ENCODE results near the gene TMEM184B. TPM values are rescaled to one million over a fixed set of nuclear protein-coding genes. Genes with fewer than 3 reads are reported as not detected.

Gene TMEM184B
- total and polyA plus RNA-seq, 10 donors: 5.0 to 105 (median 45.1) TPM

DNA sequence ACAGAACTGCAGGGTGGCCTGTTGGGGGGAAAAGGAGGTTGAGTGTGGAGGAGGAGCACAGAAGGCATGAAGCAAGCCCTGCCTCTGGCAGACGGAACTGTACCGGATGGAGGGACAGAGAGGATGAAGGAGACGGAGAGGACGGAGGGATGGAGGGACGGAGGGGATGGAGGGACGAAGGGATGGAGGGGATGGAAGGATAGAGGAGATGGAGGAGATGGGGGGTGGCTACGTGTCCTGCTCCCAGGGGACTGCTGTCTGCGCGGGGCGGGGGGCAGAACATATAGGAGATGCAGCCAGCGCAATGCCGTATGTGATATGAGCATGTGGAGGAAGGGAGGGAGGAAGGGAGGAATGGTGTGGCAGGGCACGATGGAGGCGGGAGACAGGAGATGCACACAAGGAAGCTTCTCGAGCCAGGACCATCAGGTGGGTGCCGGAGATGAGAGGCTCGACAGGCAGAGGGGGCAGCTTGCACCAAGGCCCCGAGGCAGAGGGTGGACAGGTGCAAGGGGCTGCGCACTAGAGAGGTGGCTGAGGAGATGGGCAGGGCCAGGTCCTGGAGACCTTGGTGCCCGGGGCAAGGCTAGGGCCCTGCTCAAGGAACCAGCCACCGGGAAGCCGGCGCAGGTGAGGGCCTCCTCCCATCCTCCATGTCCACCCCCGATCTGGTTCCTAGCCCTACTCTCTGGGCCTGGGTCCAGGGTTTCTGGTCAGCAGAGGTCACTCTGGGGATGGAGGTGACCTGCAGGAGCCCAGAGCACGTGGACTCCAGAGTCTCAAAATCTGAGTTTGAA lies 45.8 kb downstream of the TMEM184B start:
- intact Hi-C loops (cut with DNase I; ENCODE audit: low total_unique reads): loop anchor here (10.0 kb wide), 1 partner anchor 102 kb away; no protein-coding TSS in a partner anchor
- peaks cover 0 to 31% (median 19%) of the 10 kb centered on the region in 6 donors for H3K4me1 ChIP-seq

DNA sequence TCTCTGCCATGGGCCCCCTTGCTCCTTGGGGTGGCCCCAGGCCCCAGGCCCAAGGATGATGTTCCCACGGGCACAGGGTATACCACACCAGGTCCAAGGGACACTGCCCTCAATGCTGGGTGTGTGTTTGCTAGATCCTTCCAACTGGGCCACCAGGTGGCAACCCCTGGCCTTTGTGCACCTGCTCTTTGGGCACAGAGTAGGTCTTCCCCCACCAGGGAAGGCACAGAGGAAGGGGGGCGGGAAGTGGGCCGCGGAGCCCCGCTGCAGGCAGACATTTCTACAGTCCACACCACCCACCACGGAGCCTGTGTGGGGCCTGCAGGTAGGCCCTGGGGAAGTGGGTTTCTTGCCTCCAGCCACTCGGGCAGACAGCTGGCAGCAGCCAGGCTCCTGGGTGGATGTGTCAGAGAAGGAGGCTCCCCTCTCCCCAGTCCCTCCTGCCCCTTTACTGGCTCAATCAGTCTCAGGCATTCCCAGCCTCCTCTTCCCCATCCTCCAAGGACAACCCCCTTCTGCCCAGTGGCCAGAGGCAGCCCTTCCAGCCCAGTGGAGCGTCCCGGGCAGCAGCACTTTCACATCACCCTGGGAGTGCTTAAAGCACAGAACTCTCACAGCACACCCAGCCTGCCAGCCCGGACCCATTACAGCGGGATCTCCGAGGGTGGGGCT lies 49.4 kb downstream of the TMEM184B start:
- 78 to 84% (median 83%) methylated on average over 9 to 12 of the region's 12 CpGs for WGBS, 5 donors
- H3K27ac ChIP-seq: no peak overlapping the region

More for the DNA sequence above, 45.8 kb downstream of the TMEM184B start:
- Histone ChIP-seq H3K9me3 (no peaks in the 10 kb centered on the region), H3K36me3 (peaks cover 2 to 95% (median 39%) of the 10 kb centered on the region in 6 donors), H3K27ac (peak overlapping the region in 1 of 8 donors; percentile 78), H3K4me3 (no peak overlapping the region), H3K27me3 (replicated peaks in 1 of 7) (no peaks in the 10 kb centered on the region)
- TF ChIP-seq POLR2A (IDR thresholded peaks at IDR 0.05) (no peak), POLR2AphosphoS5 (IDR thresholded peaks at IDR 0.05) (no peak)
- TF ChIP-seq, protein P1, sequence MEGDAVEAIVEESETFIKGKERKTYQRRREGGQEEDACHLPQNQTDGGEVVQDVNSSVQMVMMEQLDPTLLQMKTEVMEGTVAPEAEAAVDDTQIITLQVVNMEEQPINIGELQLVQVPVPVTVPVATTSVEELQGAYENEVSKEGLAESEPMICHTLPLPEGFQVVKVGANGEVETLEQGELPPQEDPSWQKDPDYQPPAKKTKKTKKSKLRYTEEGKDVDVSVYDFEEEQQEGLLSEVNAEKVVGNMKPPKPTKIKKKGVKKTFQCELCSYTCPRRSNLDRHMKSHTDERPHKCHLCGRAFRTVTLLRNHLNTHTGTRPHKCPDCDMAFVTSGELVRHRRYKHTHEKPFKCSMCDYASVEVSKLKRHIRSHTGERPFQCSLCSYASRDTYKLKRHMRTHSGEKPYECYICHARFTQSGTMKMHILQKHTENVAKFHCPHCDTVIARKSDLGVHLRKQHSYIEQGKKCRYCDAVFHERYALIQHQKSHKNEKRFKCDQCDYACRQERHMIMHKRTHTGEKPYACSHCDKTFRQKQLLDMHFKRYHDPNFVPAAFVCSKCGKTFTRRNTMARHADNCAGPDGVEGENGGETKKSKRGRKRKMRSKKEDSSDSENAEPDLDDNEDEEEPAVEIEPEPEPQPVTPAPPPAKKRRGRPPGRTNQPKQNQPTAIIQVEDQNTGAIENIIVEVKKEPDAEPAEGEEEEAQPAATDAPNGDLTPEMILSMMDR (IDR thresholded peaks at IDR 0.05 in 8 of 11, conservative IDR thresholded peaks at IDR 0.05 in 3 of 11): no peak
- DNase-seq: no peak
- 93 to 98% (median 94%) methylated on average over 20 to 25 of the region's 25 CpGs for WGBS, 5 donors

DNA sequence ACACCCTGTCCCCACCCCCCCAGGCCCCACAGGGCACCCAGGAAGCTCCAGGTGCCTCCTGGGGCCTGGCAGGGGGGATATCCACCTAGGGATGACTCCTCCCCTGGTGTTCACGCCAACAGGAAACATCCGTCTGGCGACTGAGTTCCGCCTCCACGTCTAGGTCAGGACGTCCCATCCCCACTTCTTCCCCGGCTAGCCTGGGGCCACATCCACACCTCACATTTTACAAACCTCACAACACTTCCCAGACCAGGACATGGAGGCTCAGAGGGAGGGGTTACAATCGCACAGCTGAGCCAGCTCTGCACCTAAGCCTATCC lies 50.1 kb downstream of the TMEM184B start:
- Histone ChIP-seq H3K36me3 (peaks cover 2 to 78% (median 34%) of the 10 kb centered on the region in 6 donors), H3K4me1 (peaks cover 7 to 35% (median 24%) of the 10 kb centered on the region in 6 donors), H3K27me3 (replicated peaks in 1 of 7) (no peaks in the 10 kb centered on the region), H3K27ac (no peak overlapping the region), H3K9me3 (no peaks in the 10 kb centered on the region), H3K4me3 (no peak overlapping the region)
- no peak for DNase-seq
- 64 to 77% (median 74%) methylated on average over 8 of the region's 8 CpGs for WGBS, 5 donors
- intact Hi-C loops (cut with DNase I; ENCODE audit: low total_unique reads): loop anchor here (10.0 kb wide), 1 partner anchor 98 kb away; no protein-coding TSS in a partner anchor
- TF ChIP-seq, protein P1 (IDR thresholded peaks at IDR 0.05 in 8 of 11, conservative IDR thresholded peaks at IDR 0.05 in 3 of 11): no peak
- TF ChIP-seq POLR2A (IDR thresholded peaks at IDR 0.05): no peak
- no peak for TF ChIP-seq POLR2AphosphoS5 (IDR thresholded peaks at IDR 0.05)

More for the DNA sequence above, 49.4 kb downstream of the TMEM184B start:
- no peak for DNase-seq
- Histone ChIP-seq H3K4me3 (no peak overlapping the region), H3K9me3 (no peaks in the 10 kb centered on the region), H3K36me3 (peaks cover 2 to 85% (median 34%) of the 10 kb centered on the region in 6 donors), H3K27me3 (replicated peaks in 1 of 7) (no peaks in the 10 kb centered on the region), H3K4me1 (peaks cover 2 to 35% (median 21%) of the 10 kb centered on the region in 6 donors)
- intact Hi-C loops (cut with DNase I; ENCODE audit: low total_unique reads): loop anchor here (10.0 kb wide), 1 partner anchor 99 kb away; no protein-coding TSS in a partner anchor
- no peak for TF ChIP-seq POLR2AphosphoS5 (IDR thresholded peaks at IDR 0.05)

DNA sequence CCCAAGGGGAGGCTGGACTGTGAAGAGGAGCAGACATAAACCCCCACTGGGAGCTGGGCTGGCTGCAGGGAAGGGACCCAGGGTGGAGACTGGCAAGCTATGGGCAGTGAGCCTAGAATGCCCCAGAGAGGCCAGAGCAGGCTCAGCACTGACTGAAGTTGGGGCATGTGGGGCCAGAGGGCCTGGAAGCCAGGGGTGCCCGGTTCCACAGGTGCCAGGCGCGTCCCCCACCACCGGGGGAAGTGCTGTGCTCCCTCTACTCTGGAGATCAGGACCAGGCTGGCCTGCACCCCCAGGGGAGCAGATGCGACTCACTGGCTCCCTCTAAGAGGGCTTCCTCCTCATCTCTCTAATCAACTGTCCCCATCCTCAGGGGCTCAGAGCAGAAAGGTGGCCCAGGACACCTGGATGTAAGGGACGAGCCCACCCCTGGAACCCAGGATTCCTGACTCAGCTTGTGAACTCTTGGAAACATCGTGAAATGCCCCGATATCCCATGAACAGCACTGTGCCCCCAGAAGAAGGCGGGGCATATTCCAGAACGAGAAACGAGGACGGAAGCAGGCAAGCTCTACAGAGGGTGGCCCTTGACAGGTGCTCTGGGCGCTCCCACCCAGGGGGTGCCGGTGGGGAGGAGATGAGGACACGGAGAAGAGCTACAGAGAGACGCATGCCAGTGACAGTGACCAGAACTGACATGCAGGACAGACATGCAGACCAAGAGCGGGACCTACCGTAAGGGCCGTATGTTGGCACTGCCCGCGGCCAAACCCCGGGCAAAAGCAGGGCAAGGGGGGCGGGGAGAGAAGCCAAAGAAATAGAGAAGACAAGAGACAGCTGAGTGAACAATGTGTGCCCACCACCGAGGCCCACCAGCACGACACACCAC lies 50.7 kb downstream of the TMEM184B start:
- Histone ChIP-seq H3K27me3 (replicated peaks in 1 of 7) (no peaks in the 10 kb centered on the region), H3K9me3 (no peaks in the 10 kb centered on the region), H3K4me3 (no peak overlapping the region), H3K36me3 (peaks cover 2 to 72% (median 34%) of the 10 kb centered on the region in 6 donors), H3K4me1 (peaks cover 7 to 35% (median 24%) of the 10 kb centered on the region in 6 donors), H3K27ac (no peak overlapping the region)
- 88 to 94% (median 91%) methylated on average over 20 to 25 of the region's 25 CpGs for WGBS, 5 donors
- DNase-seq: no peak
- intact Hi-C loops (cut with DNase I; ENCODE audit: low total_unique reads): loop anchor here (10.0 kb wide), 1 partner anchor 97 kb away; no protein-coding TSS in a partner anchor
- TF ChIP-seq POLR2A (IDR thresholded peaks at IDR 0.05): no peak

All from spleen (tissue), 11 donors.